ACHN (cell line): ENCODE measurements around the gene POLR3K.

Source experiments
- DNase-seq: peaks from one replicate; pipeline ENCODE4 v3.0.0-alpha.2; 2015
- in situ Hi-C: cut with HindIII; loops from 2 replicates; pipeline ENCODE4 v1.10.0; 2017; ENCODE audit warnings: low sequenced_read_pairs, low pct_ligation_motif_present, low pct_unique_long_range_greater_than_20kb

POLR3K gene

DNA sequence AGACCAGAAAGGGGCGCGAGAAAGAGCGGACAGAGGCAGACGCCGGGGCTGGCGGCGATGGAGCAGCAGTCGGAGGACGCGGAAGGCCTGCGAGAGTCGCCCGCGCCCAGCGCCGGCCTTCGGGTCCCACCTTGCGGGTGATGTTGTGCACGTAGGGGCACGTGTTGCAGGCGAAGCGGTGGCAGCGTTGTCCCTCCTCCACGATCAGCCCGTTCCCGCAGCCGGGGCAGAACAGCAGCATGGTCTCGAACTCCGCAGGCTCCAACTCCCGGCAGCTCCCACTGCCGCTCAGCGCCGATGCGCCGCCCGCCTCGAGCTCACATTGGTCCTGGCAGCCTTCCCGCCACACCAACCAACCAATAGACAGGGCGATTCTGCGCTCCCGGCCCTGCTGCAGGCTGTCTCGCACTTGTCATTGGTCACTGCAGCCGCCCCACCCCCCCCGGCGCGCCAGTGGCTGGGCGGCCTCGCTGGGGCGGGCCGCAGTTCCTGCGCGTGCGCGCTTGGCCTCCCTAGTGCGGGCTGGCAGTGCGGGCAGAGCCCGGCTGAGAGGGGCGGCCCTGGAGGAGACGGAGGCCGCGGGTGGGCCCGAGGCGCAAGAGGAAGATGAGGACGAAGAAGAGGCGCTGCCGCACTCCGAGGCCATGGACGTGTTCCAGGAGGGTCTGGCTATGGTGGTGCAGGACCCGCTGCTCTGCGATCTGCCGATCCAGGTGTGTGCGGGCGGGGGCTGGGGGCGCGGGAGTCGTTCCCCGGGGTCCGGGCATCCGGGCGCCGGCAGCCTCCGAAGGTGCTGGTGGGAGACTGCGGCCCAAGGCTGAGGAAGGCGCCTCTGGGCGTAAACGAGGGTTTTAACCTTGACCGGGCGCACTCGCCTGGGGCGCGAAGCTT, at the start of gene POLR3K, which contains the start of gene SNRNP25:
Gene POLR3K, minus strand, starts transcription at position 263 of the 891 bp plus-strand sequence. Its CDS starts 22 bp downstream, at position 241.
Gene SNRNP25, plus strand, starts transcription at position 483 of the 891 bp plus-strand sequence. Its CDS starts 189 bp downstream, at position 672.
- peak; percentile 99 for DNase-seq
- in situ Hi-C loops = no loop called here

DNA sequence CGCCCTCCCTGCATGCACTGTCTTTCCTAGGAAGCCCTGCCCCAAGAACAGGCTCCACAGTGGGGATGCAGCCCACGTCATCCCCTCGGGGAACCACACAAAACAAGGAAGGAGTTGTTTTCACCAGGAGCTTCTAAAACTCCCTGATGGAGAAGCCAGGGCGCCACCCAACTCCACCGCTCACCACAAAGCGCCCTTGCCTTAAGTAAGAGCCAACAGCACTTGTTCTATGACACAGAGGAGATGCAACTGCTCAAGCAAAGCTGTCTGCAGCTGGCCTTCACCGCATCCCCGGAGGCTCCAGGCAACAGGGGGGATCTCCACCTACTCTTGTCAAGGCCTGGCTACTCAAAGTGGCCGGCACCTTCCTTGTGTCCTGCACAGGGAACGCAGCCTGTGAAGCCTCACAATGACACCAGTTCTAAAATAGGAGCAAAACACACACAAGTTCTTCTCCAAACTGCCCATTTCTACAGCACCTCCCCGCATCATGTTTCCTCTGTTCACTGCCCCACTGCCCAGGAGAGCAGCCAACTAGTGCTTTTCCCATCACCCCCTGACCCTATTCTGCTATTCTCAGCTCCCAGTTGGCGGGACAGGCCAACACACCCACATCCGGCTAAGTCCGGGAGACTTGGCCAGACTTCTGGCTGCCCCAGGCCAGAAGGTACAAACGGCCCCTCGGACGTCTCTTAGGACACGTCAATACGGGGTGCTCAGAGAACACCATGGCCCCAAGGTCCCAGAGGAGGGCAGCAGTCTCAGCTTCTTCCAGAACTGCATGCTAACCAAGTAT, 48.9 kb upstream of the POLR3K start:
- in situ Hi-C loops = no loop called here
- DNase-seq = no peak

DNA sequence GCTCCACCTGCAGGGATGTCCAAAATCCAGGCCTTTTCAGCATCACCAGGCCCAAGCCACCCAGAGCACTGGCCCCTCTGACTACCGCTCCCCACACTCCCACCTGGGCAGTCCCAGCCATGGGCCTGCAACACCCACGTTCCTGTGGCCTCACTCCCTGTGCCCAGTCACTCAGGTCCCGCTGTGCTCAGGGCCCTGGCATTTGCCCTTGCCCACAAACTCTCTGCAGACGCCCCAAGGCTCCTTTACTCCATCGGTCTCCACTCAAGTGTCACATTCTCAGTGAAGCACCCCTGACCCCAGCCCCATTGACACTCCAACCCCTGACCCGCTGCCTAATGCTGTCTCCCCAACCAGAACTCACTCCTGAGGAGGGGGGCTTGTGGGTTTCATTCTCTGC, 48.2 kb upstream of the POLR3K start:
- in situ Hi-C loops = no loop called here
- DNase-seq = no peak

DNA sequence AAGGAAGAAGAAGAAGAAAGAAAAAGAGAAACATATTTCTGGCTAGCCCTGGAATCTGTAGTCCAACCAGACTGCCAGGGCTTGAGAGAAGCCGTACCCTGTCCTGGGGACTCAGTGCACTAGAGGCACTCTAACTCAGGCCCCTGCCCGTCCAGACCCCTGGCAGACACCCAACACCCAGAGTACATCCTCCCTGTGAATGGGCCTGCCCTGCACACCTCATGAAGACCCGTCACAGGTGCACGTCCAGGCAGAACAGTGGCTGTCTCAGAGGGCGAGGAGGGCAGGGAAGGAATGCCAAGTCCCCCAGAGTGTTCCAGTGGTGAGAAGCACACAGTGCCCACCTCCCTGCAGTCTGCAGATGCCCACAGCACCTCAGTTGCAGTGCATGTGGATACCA, 47.6 kb upstream of the POLR3K start:
- in situ Hi-C loops = no loop called here
- no peak for DNase-seq

DNA sequence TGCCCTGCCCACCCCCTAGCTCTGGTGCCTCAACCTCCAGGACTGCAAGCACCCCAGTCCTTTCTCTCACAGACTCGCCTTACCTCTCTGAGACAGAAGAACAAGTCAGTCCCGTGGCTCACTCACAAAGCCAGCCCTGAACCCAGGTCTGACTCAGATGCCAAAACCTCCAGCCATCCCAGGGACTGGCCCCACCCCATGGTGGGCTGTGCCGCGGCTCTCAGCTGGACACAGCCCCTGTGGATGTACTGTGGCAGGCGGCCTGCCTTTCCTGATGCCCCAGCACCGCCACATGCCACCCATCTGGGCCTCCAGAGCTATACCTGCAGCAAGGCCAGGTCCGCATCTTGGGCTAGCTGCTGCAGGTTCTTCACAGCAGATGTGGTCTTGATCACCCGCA, 44.4 kb upstream of the POLR3K start:
- in situ Hi-C loops = no loop called here
- peak; percentile 49 for DNase-seq

DNA sequence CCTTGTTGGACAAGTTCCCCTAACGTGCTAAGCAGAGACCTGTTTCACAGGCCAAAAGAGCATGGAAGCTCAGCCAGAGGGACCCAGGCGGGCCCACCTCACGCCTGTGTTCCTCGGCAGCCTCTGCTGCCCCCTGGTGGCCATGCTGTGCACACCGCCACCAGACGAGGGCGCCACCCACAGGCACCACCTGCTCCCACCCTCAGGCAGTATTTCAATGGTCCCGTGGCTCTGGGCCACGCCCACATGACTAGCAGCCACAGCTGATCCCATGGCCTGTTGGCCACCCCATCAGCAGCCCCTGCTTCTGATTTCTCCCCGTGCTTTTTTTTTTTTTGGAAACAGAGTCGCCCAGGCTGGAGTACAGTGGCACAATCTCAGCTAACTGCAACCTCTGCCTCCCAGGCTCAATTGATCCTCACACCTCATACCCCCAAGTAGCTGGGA, 43.5 kb upstream of the POLR3K start:
- in situ Hi-C loops = no loop called here
- DNase-seq = peak; percentile 93

DNA sequence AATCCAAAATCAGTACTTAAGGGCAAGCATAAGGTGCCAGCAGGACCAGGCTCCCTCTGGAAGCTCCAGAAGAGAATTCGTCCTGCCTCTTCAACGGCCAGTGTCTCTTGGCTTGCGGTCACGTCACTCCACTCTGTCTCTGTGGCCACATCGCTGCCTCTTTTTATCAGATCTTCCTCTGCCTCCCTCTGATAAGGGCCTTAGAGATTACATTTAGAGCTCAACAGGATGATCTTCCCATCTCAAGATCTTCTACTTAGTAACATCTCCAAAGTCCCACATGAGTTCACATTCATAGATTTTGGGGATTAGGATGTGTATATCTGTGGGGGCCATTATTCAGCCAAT, 41.5 kb upstream of the POLR3K start:
- no peak for DNase-seq
- in situ Hi-C loops = no loop called here

DNA sequence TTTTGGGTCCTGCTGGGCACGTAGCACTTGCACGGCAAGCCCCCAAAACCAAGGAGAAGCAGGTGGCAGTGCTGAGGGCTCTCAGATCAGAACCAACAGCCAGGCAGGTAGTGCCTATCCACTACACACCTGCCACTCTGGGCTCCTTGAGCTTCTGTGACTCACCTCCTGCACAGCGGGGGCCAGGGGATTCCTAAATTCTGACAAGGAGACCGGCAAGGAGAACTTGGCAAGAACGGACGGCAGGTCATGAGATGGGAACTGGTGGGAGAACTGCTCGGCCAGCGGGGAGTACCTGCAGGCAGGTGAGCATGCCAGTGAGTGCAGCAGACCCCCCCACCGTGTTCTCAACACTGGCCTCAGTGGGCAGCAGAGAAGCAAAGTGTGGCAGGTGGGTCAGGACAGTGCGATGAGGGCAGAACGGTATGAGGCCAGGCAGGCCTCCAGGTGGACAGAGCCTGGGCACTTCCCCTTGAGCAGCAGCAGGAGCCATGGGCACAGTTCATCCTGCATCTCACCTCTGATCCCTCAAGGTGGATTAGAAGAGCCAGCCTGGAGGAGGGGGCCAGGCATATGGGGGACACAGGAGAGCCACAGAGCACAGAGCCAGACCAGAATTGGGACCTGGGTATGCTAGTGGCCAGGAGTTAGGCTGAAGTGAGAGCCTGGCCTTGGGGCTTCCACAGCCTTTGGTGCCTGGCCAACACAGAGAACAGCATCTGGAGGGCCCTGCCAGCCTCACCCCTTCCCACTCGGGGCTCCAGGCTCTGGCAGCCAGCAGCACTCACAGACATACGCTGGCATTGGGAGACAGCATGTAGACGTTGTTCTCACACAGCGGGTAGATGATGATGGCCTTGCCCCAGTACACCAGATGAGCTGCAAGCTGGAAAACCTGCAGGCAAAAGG, 39.3 kb upstream of the POLR3K start:
- DNase-seq = no peak
- in situ Hi-C loops = no loop called here

DNA sequence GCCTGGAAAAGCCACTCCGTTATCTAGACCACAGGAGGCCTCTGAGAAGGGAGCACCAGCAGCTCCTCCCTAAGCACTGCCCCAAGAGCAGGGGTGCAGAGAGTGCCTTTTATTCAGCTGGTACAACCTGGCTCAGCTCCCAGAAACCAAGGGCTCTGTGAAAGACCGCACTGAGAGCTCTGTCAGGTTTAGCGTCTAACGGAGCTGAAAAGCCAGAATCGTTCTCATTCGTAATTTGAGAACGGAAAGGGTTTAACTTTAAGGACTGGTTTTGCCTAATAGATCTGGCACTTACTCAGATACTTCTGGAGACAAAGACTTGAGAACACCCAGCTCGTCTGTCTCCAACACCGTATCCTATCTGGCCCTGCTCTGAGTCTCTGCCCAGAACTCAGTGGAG, 38.1 kb upstream of the POLR3K start:
- no peak for DNase-seq
- in situ Hi-C loops = no loop called here

DNA sequence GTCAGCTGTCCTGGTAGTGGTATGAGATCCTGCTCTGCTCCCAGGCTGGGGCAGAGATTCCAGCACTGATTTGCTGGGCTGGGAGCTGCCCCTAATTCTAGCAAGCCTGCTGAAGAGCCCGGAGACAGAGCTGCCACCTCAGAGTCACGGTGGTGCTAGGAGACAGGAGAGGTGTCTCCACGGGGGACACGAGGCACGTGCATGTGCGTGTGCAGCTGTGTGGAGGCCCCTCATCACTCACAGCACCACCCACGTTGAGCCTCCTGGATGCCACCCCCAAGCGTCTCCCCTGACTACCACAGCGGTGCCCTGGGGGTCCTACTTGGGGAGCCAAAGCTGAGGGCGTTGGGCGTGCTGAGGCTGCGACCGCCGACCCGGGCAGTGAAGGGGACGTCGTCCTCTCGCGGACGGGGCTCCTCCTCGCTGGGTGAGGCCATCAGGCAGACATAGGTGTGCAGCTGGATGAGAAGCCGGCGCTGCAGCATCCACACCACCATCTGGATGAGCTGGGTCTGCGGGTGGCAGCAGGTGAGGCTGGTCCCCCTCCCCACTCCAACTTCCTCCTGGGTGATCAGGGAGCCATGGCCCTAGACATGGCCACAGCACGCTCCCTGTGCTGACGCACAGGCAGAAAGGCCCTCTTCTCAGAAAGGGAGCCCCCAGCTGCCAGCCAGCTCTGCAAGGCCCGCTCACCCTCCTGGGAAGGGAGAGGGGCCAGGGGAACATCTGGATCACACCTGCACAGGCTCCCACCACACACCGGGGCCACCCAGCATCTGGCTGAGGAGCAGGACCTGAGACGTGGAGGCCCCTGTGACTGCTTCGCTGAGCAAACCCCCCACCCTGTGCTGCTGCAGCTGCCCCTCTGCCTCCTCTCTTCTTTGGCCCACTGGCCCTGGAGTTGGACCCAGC, 36.2 kb upstream of the POLR3K start:
- DNase-seq = no peak
- in situ Hi-C loops = no loop called here

DNA sequence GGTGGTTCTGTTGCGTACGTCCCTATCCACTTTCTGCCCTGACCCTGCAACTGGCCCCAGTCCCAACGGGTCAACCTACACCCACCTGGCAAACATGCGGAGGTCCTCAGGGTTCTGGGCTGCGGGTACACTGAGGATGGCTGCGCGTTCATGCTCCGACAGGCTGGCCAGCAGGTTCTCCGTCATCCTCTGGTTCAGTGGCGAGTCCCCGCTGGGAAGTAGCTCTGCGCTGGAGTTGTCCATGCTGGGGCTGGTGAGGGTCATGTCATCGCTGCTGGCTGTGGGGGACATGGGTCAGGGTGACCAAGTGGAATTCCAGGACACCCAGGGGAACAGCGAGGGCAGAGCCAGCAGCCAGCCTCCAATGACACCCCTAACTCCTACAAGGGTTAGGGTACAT, 35.2 kb upstream of the POLR3K start:
- in situ Hi-C loops = no loop called here

DNA sequence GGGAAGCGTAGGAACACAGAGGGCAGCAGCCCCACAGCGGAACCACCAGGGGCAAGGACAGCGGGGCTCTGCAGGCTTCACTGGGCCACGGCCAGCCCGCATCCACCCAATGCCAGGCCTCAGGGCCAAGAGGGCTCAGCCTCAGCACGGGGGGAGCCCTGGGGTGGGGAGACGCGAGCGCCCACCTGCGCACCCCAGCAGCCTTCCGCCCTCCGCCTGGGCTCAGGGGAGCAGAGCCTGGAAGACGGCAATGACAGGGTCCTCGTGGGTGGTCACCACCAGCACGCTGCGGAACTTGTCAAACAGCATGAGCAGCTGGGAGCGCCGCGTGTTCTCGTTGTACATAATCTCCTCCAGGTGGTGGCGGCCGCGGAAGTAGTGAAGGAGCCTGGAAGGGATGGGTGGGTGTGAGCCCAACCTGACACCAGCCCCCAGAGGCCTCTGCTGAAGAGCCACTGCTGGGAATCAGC, 33.1 kb upstream of the POLR3K start:
- in situ Hi-C loops = no loop called here

More for the DNA sequence above, 35.2 kb upstream of the POLR3K start:
- DNase-seq = no peak

DNA sequence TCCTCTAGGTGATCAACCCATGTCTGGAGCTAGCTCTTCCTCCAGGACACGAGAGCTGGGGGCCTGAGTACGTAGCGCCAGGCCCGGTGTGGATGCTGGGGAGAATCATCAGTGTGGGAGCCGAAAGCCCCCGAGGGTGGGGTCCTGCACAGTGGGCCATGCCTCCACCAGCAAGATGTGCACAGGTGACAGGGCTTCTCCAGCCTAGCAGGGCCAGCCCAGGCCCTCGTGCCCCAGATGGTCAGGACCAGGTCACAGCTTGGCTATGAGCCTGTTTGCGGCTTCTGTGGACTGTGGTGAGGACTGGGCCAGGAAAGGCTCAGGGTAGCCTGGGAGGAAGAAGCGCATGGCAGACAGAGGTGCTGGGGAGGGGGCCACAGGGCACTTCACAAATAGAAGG, 32.5 kb upstream of the POLR3K start:
- in situ Hi-C loops = no loop called here
- no peak for DNase-seq

More for the DNA sequence above, 33.1 kb upstream of the POLR3K start:
- DNase-seq = no peak

DNA sequence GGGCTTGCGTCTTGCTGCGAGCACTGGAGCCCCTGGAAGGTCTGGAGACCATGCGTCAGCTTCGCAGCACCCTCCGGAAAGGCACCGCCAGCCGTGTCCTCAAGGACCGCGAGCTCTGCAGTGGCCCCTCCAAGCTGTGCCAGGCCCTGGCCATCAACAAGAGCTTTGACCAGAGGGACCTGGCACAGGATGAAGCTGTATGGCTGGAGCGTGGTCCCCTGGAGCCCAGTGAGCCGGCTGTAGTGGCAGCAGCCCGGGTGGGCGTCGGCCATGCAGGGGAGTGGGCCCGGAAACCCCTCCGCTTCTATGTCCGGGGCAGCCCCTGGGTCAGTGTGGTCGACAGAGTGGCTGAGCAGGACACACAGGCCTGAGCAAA, 32.0 kb upstream of the POLR3K start:
- DNase-seq = no peak
- in situ Hi-C loops = no loop called here

DNA sequence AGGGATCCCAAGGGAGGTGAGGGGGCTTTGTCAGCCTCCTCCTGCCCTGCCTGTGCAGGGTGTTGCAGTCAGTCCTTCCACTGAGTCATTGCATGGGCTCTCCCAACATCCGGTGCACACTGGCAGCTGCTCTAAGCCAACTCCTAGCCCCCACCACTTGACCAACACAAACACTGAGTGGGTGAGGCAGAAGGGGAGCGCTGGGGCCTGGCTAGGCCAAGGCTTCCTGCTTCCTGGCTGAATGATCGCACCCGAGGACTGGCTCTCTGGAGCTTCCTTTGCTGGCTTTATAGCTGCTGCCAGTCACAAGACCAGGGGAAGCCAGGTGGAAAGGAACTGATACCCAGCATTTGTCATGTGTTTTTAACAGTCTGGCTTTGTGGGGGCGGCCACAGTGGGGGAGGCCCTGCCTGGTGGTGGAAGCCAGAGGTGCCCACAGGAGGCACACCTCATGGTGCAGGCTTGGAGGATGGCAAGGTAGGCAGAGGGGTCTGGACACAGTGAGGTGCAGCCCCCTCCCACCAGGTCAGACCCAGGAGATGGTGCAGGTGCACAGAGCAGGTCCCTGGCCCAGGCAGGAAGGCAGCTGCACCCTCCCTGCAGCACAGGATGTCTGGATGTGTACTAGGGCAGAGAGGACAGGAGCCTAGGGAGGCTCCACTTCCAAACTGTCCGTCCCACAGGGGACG, 31.5 kb upstream of the POLR3K start:
- in situ Hi-C loops = no loop called here

DNA sequence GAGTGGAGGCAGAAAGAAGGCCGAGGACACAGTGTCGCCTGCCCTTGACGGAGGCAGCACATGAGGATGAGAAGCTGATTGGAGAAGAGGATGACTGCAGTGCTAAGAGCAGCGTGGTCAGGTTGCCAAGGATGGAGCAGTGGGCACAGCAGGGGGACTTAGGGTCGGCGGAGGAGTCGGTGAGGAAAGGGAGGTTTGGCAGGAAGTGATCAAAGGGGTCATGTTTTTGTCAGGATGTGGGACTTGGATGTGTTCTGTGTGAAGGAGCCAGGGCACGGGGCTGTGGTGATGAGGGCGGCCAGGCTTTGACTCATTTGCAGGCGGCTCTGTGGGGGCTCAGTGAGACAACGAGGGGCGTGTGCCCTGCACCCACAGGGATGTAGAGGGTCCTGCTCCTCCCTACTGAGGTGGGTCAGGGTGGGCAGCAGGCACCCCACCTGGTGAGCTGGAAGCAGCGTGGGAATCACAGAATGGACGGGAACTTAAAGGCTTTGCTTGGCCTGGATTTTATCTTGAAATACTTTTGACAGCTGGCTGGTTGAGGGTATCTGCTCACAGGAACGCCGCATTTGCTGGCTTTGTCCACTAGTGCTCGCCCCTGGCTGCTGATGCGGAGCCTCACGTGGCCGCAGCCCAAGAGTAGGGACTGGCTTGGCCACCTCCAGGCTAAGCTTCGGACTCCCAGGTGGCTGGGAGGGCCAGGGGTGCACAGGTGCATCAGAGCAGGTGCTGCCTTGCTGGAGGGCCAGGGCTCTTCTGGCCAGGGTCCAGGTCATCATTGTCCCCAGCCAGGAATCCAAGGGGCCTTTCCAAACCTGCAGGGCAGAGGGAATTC, 30.6 kb upstream of the POLR3K start:
- no peak for DNase-seq
- in situ Hi-C loops = no loop called here

More for the DNA sequence above, 31.5 kb upstream of the POLR3K start:
- peak; percentile 96 for DNase-seq
